ENCODE measurements around the gene MAPK8IP2. TPM values are rescaled to one million over a fixed set of nuclear protein-coding genes. Genes with fewer than 3 reads are reported as not detected.

The MAPK8IP2 gene
- total and polyA plus RNA-seq, 2 of the 13 experiments (the other 11 are each of a cell fraction or from before 2014, with no cell fraction given), result 1.3 to 2.6 TPM

GRCh38 chr22:50583294-50583861 is 17.2 kb upstream of the MAPK8IP2 start (continued):
- TF ChIP-seq HBP1 (CRISPR knock-in tag; IDR thresholded peaks at IDR 0.05; ENCODE audit: low read depth) (no peak), HNRNPL (IDR thresholded peaks at IDR 0.05; ENCODE audit: low read depth, low read length) (0 out of 2 replicates have a peak, but pooled peaks have one; percentile 41), SUZ12 (IDR thresholded peaks at IDR 0.05; ENCODE audit: low read depth, low read length) (no peak), ZNF619 (CRISPR knock-in tag; IDR thresholded peaks at IDR 0.05) (no peak), ZNF782 (CRISPR knock-in tag; IDR thresholded peaks at IDR 0.05; ENCODE audit: borderline replicate concordance) (0 out of 2 replicates have a peak, but pooled peaks have one; percentile 23), ZFP37 (CRISPR knock-in tag; IDR thresholded peaks at IDR 0.05; ENCODE audit: borderline replicate concordance) (0 out of 2 replicates have a peak, but pooled peaks have one; percentile 35), KLF13 (CRISPR knock-in tag; IDR thresholded peaks at IDR 0.05) (0 out of 2 replicates have a peak, but pooled peaks have one; percentile 34), ZBTB14 (CRISPR knock-in tag; IDR thresholded peaks at IDR 0.05) (peak; percentile 64; the same call in 1 of the 2 replicates), SP140L (CRISPR knock-in tag; IDR thresholded peaks at IDR 0.05; ENCODE audit: borderline replicate concordance) (no peak), SRY (CRISPR knock-in tag; IDR thresholded peaks at IDR 0.05) (peak; percentile 12; the same call in 1 of the 2 replicates)
- TF ChIP-seq, protein P1, sequence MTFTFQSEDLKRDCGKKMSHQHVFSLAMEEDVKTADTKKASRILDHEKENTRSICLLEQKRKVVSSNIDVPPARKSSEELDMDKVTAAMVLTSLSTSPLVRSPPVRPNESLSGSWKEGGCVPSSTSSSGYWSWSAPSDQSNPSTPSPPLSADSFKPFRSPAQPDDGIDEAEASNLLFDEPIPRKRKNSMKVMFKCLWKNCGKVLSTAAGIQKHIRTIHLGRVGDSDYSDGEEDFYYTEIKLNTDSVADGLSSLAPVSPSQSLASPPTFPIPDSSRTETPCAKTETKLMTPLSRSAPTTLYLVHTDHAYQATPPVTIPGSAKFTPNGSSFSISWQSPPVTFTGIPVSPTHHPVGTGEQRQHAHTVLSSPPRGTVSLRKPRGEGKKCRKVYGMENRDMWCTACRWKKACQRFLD (CRISPR knock-in tag; IDR thresholded peaks at IDR 0.05; ENCODE audit: borderline replicate concordance), result 0 out of 2 replicates have a peak, but pooled peaks have one; percentile 10
- TF ChIP-seq, protein P2, sequence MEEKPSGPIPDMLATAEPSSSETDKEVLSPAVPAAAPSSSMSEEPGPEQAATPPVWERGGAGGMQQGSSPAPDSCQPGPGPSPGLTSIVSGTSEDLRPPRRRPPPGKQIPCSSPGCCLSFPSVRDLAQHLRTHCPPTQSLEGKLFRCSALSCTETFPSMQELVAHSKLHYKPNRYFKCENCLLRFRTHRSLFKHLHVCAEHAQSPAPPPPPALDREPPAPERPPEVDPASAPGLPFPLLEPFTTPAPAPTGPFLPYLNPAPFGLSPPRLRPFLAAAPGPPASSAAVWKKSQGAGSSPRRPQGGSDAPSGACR (CRISPR knock-in tag; IDR thresholded peaks at IDR 0.05), result 0 out of 2 replicates have a peak, but pooled peaks have one; percentile 4
- TF ChIP-seq, protein P3, sequence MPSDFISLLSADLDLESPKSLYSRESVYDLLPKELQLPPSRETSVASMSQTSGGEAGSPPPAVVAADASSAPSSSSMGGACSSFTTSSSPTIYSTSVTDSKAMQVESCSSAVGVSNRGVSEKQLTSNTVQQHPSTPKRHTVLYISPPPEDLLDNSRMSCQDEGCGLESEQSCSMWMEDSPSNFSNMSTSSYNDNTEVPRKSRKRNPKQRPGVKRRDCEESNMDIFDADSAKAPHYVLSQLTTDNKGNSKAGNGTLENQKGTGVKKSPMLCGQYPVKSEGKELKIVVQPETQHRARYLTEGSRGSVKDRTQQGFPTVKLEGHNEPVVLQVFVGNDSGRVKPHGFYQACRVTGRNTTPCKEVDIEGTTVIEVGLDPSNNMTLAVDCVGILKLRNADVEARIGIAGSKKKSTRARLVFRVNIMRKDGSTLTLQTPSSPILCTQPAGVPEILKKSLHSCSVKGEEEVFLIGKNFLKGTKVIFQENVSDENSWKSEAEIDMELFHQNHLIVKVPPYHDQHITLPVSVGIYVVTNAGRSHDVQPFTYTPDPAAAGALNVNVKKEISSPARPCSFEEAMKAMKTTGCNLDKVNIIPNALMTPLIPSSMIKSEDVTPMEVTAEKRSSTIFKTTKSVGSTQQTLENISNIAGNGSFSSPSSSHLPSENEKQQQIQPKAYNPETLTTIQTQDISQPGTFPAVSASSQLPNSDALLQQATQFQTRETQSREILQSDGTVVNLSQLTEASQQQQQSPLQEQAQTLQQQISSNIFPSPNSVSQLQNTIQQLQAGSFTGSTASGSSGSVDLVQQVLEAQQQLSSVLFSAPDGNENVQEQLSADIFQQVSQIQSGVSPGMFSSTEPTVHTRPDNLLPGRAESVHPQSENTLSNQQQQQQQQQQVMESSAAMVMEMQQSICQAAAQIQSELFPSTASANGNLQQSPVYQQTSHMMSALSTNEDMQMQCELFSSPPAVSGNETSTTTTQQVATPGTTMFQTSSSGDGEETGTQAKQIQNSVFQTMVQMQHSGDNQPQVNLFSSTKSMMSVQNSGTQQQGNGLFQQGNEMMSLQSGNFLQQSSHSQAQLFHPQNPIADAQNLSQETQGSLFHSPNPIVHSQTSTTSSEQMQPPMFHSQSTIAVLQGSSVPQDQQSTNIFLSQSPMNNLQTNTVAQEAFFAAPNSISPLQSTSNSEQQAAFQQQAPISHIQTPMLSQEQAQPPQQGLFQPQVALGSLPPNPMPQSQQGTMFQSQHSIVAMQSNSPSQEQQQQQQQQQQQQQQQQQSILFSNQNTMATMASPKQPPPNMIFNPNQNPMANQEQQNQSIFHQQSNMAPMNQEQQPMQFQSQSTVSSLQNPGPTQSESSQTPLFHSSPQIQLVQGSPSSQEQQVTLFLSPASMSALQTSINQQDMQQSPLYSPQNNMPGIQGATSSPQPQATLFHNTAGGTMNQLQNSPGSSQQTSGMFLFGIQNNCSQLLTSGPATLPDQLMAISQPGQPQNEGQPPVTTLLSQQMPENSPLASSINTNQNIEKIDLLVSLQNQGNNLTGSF (CRISPR knock-in tag; IDR thresholded peaks at IDR 0.05), result peak; percentile 21; the same call in 1 of the 2 replicates
- TF ChIP-seq, protein P4, sequence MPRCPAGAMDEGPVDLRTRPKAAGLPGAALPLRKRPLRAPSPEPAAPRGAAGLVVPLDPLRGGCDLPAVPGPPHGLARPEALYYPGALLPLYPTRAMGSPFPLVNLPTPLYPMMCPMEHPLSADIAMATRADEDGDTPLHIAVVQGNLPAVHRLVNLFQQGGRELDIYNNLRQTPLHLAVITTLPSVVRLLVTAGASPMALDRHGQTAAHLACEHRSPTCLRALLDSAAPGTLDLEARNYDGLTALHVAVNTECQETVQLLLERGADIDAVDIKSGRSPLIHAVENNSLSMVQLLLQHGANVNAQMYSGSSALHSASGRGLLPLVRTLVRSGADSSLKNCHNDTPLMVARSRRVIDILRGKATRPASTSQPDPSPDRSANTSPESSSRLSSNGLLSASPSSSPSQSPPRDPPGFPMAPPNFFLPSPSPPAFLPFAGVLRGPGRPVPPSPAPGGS (CRISPR knock-in tag; IDR thresholded peaks at IDR 0.05), result no peak; the same call in 1 of the 2 replicates
